Activated T-helper 1 cell treated with anti-CD3 and anti-CD28 coated beads, Interleukin-12 subunit alpha, Interleukin-12 subunit beta, Interleukin-2, Interleukin-4 antibody, amounts not matched to agents 30 ng/mL and 10 ng/mL and 1 ng/mL, durations not matched to agents 14 hours and 24 hours and 36 hours (primary cell): ENCODE data around the gene ONECUT1. TPM values are rescaled to one million over a fixed set of nuclear protein-coding genes. Genes with fewer than 3 reads are reported as not detected.

Experiments used
- DNase-seq: peaks from one replicate; pipeline ENCODE4 v3.0.0; 2021; ENCODE audit warnings: low spot score
- H3K27ac Mint-ChIP-seq: one replicate; pipeline ENCODE4 v1.8.0; 2021; ENCODE audit warnings: mild to moderate bottlenecking, mixed read lengths
- H3K27me3 Mint-ChIP-seq: one replicate; pipeline ENCODE4 v1.8.0; 2022; ENCODE audit warnings: mild to moderate bottlenecking, moderate library complexity, mixed read lengths; ENCODE audit not compliant: insufficient read depth
- H3K36me3 Mint-ChIP-seq: one replicate; pipeline ENCODE4 v1.8.0; 2021; ENCODE audit warnings: low read depth, mixed read lengths
- H3K4me1 Mint-ChIP-seq: one replicate; pipeline ENCODE4 v1.8.0; 2021; ENCODE audit warnings: low read depth, mixed read lengths
- H3K4me3 Mint-ChIP-seq: one replicate; pipeline ENCODE4 v1.8.0; 2021; ENCODE audit warnings: mild to moderate bottlenecking, moderate library complexity, mixed read lengths
- H3K9me3 Mint-ChIP-seq: one replicate; pipeline ENCODE4 v1.8.0; 2021; ENCODE audit warnings: mixed read lengths
- intact Hi-C: fragments of 100-400 bp; cut with micrococcal nuclease; formaldehyde crosslinking; loops from one replicate; pipeline ENCODE4 v1.15.1; 2024
- total RNA-seq: library from RNA; stranded (reverse); gene quantifications from 2 replicates; pipeline ENCODE4 v1.2.3, GENCODE V29; 2022

The ONECUT1 gene
- total RNA-seq, 1 donor from 2014 or later = not detected

- Mint-ChIP-seq H3K4me3 (no peak overlapping the region), H3K4me1 (peaks cover 54% of the 10 kb centered on the region), H3K27me3 (no peaks in the 10 kb centered on the region), H3K27ac (no peak overlapping the region), H3K36me3 (peaks cover 2% of the 10 kb centered on the region), H3K9me3 (no peaks in the 10 kb centered on the region)
- no peak for DNase-seq
- intact Hi-C loops = loop anchor here (10.0 kb wide), 1 partner anchor 267 kb away; no protein-coding TSS in a partner anchor
These were observed 58.2 kb downstream of the ONECUT1 start for GRCh38 chr15:52731732-52732470.

- H3K4me3 Mint-ChIP-seq = no peak overlapping the region
- no peaks in the 10 kb centered on the region for H3K9me3 Mint-ChIP-seq
- no peaks in the 10 kb centered on the region for H3K27me3 Mint-ChIP-seq
- intact Hi-C loops = loop anchor here (10.0 kb wide), 1 partner anchor 266 kb away; no protein-coding TSS in a partner anchor
- peaks cover 2% of the 10 kb centered on the region for H3K36me3 Mint-ChIP-seq
- H3K4me1 Mint-ChIP-seq = peaks cover 54% of the 10 kb centered on the region
- H3K27ac Mint-ChIP-seq = no peak overlapping the region
- no peak for DNase-seq
These were observed 59.1 kb downstream of the ONECUT1 start for GRCh38 chr15:52731004-52731403.

GRCh38 chr15:52730594-52730993 is 59.5 kb downstream of the ONECUT1 start:
- Mint-ChIP-seq H3K4me3 (no peak overlapping the region), H3K27ac (no peak overlapping the region), H3K27me3 (peaks cover 3% of the 10 kb centered on the region), H3K36me3 (peaks cover 2% of the 10 kb centered on the region), H3K9me3 (no peaks in the 10 kb centered on the region), H3K4me1 (peaks cover 53% of the 10 kb centered on the region)
- DNase-seq = no peak
- intact Hi-C loops = loop anchor here (10.0 kb wide), 1 partner anchor 266 kb away; no protein-coding TSS in a partner anchor

GRCh38 chr15:52730173-52730572 is 60.0 kb downstream of the ONECUT1 start:
- DNase-seq = no peak
- peaks cover 49% of the 10 kb centered on the region for H3K4me1 Mint-ChIP-seq
- intact Hi-C loops = loop anchor here (10.0 kb wide), 1 partner anchor 265 kb away; no protein-coding TSS in a partner anchor
- no peaks in the 10 kb centered on the region for H3K9me3 Mint-ChIP-seq
- peaks cover 2% of the 10 kb centered on the region for H3K36me3 Mint-ChIP-seq
- peaks cover 4% of the 10 kb centered on the region for H3K27me3 Mint-ChIP-seq
- peak overlapping the region; percentile 76 for H3K27ac Mint-ChIP-seq
- H3K4me3 Mint-ChIP-seq = no peak overlapping the region

GRCh38 chr15:52728899-52729298 is 61.2 kb downstream of the ONECUT1 start:
- intact Hi-C loops = no loop called here
- peaks cover 7% of the 10 kb centered on the region for H3K27me3 Mint-ChIP-seq
- peaks cover 2% of the 10 kb centered on the region for H3K36me3 Mint-ChIP-seq
- no peak for DNase-seq
- peaks cover 47% of the 10 kb centered on the region for H3K4me1 Mint-ChIP-seq
- H3K27ac Mint-ChIP-seq = no peak overlapping the region
- no peaks in the 10 kb centered on the region for H3K9me3 Mint-ChIP-seq
- no peak overlapping the region for H3K4me3 Mint-ChIP-seq

GRCh38 chr15:52727815-52728214 is 62.3 kb downstream of the ONECUT1 start:
- Mint-ChIP-seq H3K4me3 (no peak overlapping the region), H3K9me3 (no peaks in the 10 kb centered on the region)
- intact Hi-C loops = no loop called here

GRCh38 chr15:52726195-52726594 is 63.9 kb downstream of the ONECUT1 start:
- Mint-ChIP-seq H3K27me3 (peaks cover 10% of the 10 kb centered on the region), H3K9me3 (no peaks in the 10 kb centered on the region), H3K36me3 (peaks cover 2% of the 10 kb centered on the region), H3K27ac (no peak overlapping the region), H3K4me3 (no peak overlapping the region), H3K4me1 (peaks cover 25% of the 10 kb centered on the region)
- DNase-seq = no peak
- intact Hi-C loops = no loop called here

More at GRCh38 chr15:52727815-52728214, 62.3 kb downstream of the ONECUT1 start:
- Mint-ChIP-seq H3K4me1 (peaks cover 36% of the 10 kb centered on the region), H3K36me3 (peaks cover 2% of the 10 kb centered on the region), H3K27me3 (peaks cover 9% of the 10 kb centered on the region), H3K27ac (no peak overlapping the region)
- DNase-seq = no peak

GRCh38 chr15:52718551-52718950 is 71.6 kb downstream of the ONECUT1 start:
- intact Hi-C loops = no loop called here
- Mint-ChIP-seq H3K27me3 (peaks cover 8% of the 10 kb centered on the region), H3K4me3 (no peak overlapping the region), H3K9me3 (no peaks in the 10 kb centered on the region), H3K4me1 (no peaks in the 10 kb centered on the region), H3K27ac (no peak overlapping the region), H3K36me3 (no peaks in the 10 kb centered on the region)
- no peak for DNase-seq

GRCh38 chr15:52717924-52718323 is 72.2 kb downstream of the ONECUT1 start:
- Mint-ChIP-seq H3K9me3 (no peaks in the 10 kb centered on the region), H3K36me3 (no peaks in the 10 kb centered on the region), H3K27me3 (peaks cover 8% of the 10 kb centered on the region), H3K4me3 (no peak overlapping the region), H3K27ac (no peak overlapping the region), H3K4me1 (no peaks in the 10 kb centered on the region)
- no peak for DNase-seq
- intact Hi-C loops = no loop called here

GRCh38 chr15:52717481-52717880 is 72.7 kb downstream of the ONECUT1 start:
- Mint-ChIP-seq H3K27ac (no peak overlapping the region), H3K27me3 (peaks cover 5% of the 10 kb centered on the region), H3K36me3 (no peaks in the 10 kb centered on the region), H3K4me1 (no peaks in the 10 kb centered on the region), H3K9me3 (no peaks in the 10 kb centered on the region), H3K4me3 (no peak overlapping the region)
- intact Hi-C loops = no loop called here
- no peak for DNase-seq

GRCh38 chr15:52716536-52716935 is 73.6 kb downstream of the ONECUT1 start:
- no peaks in the 10 kb centered on the region for H3K9me3 Mint-ChIP-seq
- H3K4me1 Mint-ChIP-seq = no peaks in the 10 kb centered on the region
- intact Hi-C loops = no loop called here
- H3K36me3 Mint-ChIP-seq = no peaks in the 10 kb centered on the region
- no peak overlapping the region for H3K27ac Mint-ChIP-seq
- no peak overlapping the region for H3K4me3 Mint-ChIP-seq
- DNase-seq = no peak
- H3K27me3 Mint-ChIP-seq = peaks cover 9% of the 10 kb centered on the region

- H3K27ac Mint-ChIP-seq = no peak overlapping the region
- no peaks in the 10 kb centered on the region for H3K9me3 Mint-ChIP-seq
- peaks cover 3% of the 10 kb centered on the region for H3K4me1 Mint-ChIP-seq
- intact Hi-C loops = no loop called here
- peaks cover 7% of the 10 kb centered on the region for H3K27me3 Mint-ChIP-seq
- no peak overlapping the region for H3K4me3 Mint-ChIP-seq
- DNase-seq = no peak
- H3K36me3 Mint-ChIP-seq = no peaks in the 10 kb centered on the region
These were observed 74.7 kb downstream of the ONECUT1 start for GRCh38 chr15:52715411-52715810.

GRCh38 chr15:52714968-52715367 is 75.2 kb downstream of the ONECUT1 start:
- Mint-ChIP-seq H3K9me3 (no peaks in the 10 kb centered on the region), H3K27ac (no peak overlapping the region)
- intact Hi-C loops = no loop called here

More at GRCh38 chr15:52714968-52715367, 75.2 kb downstream of the ONECUT1 start:
- Mint-ChIP-seq H3K36me3 (no peaks in the 10 kb centered on the region), H3K4me1 (peaks cover 6% of the 10 kb centered on the region), H3K27me3 (peaks cover 7% of the 10 kb centered on the region), H3K4me3 (no peak overlapping the region)
- DNase-seq = no peak
